Measurements from ENCODE around the gene PDXP. TPM values are rescaled to one million over a fixed set of nuclear protein-coding genes. Genes with fewer than 3 reads are reported as not detected.

The PDXP gene
- total and polyA plus RNA-seq, 2 of the 13 experiments (the other 11 are each of a cell fraction or from before 2014, with no cell fraction given): 58.2 to 70.6 TPM

DNA sequence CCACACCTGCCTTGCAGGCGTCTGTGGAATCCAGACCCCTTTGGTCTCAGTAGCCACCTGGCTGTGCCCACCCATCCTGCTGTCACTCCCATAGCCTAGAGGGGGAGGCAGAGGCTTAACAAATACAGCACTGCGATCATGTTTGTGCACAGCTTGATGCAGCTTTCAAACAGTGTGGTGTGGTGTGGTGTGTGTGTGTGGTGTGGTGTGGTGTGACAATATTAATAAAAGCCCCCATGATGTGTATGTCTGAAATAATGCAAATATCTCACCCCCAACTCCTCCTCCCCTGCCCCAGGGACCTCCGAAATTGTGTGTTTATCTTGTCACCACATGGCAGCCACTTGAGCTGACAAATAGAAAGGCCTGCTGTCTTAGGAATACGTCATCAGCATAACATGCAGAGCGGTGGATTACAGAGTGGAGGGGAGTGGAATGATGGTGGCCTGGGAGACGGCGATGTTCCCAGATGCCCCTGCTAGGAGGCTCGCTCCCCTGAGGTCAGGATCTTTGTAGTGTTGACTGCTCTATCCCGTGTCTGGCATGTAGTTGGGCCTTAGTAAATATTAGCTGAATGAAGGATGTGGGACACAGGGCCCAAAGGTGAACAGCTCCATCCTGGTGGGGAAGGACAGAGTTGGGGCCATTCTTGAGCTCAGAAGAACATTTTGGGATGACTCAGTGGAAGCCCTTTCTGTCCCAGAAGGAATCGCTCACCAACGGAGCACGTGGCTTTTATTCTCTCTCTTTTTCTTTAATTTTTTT is 2.8 kb downstream of the PDXP start (continued):
- TF ChIP-seq ZBTB7B (CRISPR knock-in tag; IDR thresholded peaks at IDR 0.05) (peak; percentile 18; the same call in 1 of the 2 replicates), ZNF580 (CRISPR knock-in tag; IDR thresholded peaks at IDR 0.05; ENCODE audit: borderline replicate concordance, low read depth) (peak; percentile 49; the same call in 1 of the 2 replicates), SP5 (CRISPR knock-in tag; IDR thresholded peaks at IDR 0.05; ENCODE audit: borderline replicate concordance, low read depth) (peak; percentile 44; the same call in 1 of the 2 replicates), KDM3A (CRISPR knock-in tag; IDR thresholded peaks at IDR 0.05; ENCODE audit: low read depth) (peak; percentile 55; the same call in 1 of the 2 replicates), FOXK1 (CRISPR knock-in tag; IDR thresholded peaks at IDR 0.05; ENCODE audit: borderline replicate concordance, low read depth) (peak; percentile 54; the same call in 1 of the 2 replicates), FOXA1 (IDR thresholded peaks at IDR 0.05) (no peak), FOXA1 (CRISPR knock-in tag; IDR thresholded peaks at IDR 0.05) (peak; percentile 78), HNRNPLL (IDR thresholded peaks at IDR 0.05; ENCODE audit: low read depth, low read length, poor library complexity, severe bottlenecking) (no peak), HDAC1 (CRISPR knock-in tag; IDR thresholded peaks at IDR 0.05) (peak; percentile 80), NAIF1 (CRISPR knock-in tag; IDR thresholded peaks at IDR 0.05; ENCODE audit: borderline replicate concordance) (no peak), SP2 (CRISPR knock-in tag; IDR thresholded peaks at IDR 0.05) (0 out of 2 replicates have a peak, but pooled peaks have one; percentile 23), ZNF629 (CRISPR knock-in tag; conservative IDR thresholded peaks at IDR 0.05) (peak; percentile 38; the same call in 1 of the 2 replicates), NFYC (CRISPR knock-in tag; IDR thresholded peaks at IDR 0.05) (peak; percentile 13; the same call in 1 of the 2 replicates)
- TF ChIP-seq, protein P1, sequence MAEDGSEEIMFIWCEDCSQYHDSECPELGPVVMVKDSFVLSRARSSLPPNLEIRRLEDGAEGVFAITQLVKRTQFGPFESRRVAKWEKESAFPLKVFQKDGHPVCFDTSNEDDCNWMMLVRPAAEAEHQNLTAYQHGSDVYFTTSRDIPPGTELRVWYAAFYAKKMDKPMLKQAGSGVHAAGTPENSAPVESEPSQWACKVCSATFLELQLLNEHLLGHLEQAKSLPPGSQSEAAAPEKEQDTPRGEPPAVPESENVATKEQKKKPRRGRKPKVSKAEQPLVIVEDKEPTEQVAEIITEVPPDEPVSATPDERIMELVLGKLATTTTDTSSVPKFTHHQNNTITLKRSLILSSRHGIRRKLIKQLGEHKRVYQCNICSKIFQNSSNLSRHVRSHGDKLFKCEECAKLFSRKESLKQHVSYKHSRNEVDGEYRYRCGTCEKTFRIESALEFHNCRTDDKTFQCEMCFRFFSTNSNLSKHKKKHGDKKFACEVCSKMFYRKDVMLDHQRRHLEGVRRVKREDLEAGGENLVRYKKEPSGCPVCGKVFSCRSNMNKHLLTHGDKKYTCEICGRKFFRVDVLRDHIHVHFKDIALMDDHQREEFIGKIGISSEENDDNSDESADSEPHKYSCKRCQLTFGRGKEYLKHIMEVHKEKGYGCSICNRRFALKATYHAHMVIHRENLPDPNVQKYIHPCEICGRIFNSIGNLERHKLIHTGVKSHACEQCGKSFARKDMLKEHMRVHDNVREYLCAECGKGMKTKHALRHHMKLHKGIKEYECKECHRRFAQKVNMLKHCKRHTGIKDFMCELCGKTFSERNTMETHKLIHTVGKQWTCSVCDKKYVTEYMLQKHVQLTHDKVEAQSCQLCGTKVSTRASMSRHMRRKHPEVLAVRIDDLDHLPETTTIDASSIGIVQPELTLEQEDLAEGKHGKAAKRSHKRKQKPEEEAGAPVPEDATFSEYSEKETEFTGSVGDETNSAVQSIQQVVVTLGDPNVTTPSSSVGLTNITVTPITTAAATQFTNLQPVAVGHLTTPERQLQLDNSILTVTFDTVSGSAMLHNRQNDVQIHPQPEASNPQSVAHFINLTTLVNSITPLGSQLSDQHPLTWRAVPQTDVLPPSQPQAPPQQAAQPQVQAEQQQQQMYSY (CRISPR knock-in tag; IDR thresholded peaks at IDR 0.05): no peak
- TF ChIP-seq, protein P2, sequence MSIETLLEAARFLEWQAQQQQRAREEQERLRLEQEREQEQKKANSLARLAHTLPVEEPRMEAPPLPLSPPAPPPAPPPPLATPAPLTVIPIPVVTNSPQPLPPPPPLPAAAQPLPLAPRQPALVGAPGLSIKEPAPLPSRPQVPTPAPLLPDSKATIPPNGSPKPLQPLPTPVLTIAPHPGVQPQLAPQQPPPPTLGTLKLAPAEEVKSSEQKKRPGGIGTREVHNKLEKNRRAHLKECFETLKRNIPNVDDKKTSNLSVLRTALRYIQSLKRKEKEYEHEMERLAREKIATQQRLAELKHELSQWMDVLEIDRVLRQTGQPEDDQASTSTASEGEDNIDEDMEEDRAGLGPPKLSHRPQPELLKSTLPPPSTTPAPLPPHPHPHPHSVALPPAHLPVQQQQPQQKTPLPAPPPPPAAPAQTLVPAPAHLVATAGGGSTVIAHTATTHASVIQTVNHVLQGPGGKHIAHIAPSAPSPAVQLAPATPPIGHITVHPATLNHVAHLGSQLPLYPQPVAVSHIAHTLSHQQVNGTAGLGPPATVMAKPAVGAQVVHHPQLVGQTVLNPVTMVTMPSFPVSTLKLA (IDR thresholded peaks at IDR 0.05): peak; percentile 64; the same call in 1 of the 2 replicates
- TF ChIP-seq, protein P3, sequence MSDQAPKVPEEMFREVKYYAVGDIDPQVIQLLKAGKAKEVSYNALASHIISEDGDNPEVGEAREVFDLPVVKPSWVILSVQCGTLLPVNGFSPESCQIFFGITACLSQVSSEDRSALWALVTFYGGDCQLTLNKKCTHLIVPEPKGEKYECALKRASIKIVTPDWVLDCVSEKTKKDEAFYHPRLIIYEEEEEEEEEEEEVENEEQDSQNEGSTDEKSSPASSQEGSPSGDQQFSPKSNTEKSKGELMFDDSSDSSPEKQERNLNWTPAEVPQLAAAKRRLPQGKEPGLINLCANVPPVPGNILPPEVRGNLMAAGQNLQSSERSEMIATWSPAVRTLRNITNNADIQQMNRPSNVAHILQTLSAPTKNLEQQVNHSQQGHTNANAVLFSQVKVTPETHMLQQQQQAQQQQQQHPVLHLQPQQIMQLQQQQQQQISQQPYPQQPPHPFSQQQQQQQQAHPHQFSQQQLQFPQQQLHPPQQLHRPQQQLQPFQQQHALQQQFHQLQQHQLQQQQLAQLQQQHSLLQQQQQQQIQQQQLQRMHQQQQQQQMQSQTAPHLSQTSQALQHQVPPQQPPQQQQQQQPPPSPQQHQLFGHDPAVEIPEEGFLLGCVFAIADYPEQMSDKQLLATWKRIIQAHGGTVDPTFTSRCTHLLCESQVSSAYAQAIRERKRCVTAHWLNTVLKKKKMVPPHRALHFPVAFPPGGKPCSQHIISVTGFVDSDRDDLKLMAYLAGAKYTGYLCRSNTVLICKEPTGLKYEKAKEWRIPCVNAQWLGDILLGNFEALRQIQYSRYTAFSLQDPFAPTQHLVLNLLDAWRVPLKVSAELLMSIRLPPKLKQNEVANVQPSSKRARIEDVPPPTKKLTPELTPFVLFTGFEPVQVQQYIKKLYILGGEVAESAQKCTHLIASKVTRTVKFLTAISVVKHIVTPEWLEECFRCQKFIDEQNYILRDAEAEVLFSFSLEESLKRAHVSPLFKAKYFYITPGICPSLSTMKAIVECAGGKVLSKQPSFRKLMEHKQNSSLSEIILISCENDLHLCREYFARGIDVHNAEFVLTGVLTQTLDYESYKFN (CRISPR knock-in tag; conservative IDR thresholded peaks at IDR 0.05): peak; percentile 86
- TF ChIP-seq, protein P4, sequence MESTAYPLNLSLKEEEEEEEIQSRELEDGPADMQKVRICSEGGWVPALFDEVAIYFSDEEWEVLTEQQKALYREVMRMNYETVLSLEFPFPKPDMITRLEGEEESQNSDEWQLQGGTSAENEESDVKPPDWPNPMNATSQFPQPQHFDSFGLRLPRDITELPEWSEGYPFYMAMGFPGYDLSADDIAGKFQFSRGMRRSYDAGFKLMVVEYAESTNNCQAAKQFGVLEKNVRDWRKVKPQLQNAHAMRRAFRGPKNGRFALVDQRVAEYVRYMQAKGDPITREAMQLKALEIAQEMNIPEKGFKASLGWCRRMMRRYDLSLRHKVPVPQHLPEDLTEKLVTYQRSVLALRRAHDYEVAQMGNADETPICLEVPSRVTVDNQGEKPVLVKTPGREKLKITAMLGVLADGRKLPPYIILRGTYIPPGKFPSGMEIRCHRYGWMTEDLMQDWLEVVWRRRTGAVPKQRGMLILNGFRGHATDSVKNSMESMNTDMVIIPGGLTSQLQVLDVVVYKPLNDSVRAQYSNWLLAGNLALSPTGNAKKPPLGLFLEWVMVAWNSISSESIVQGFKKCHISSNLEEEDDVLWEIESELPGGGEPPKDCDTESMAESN (CRISPR knock-in tag; conservative IDR thresholded peaks at IDR 0.05): 0 out of 2 replicates have a peak, but pooled peaks have one; percentile 1

Data from HepG2 (cell line).